ENCODE data around the gene AUNIP. TPM values are rescaled to one million over a fixed set of nuclear protein-coding genes. Genes with fewer than 3 reads are reported as not detected.
A peak's percentile ranks its signal among the peaks of the same experiment; 100 is the strongest.

The AUNIP gene
- total RNA-seq, 1 donor from 2014 or later: 1.9 TPM

GRCh38 chr1:25837262-25837875 is 21.9 kb downstream of the AUNIP start:
- Mint-ChIP-seq H3K4me3 (ENCODE audit: unreplicated experiment) (no peak overlapping the region), H3K4me1 (ENCODE audit: unreplicated experiment) (peaks cover 30% of the 10 kb centered on the region), H3K27ac (ENCODE audit: unreplicated experiment) (peak overlapping the region; percentile 78), H3K36me3 (ENCODE audit: unreplicated experiment) (peaks cover 5% of the 10 kb centered on the region), H3K9me3 (ENCODE audit: unreplicated experiment) (no peaks in the 10 kb centered on the region), H3K27me3 (ENCODE audit: unreplicated experiment) (no peaks in the 10 kb centered on the region)
- no peak for DNase-seq (ENCODE audit: extremely low spot score, unreplicated experiment)
- peak; percentile 40 for TF ChIP-seq CTCF (IDR thresholded peaks at IDR 0.05)

- Mint-ChIP-seq H3K27me3 (ENCODE audit: unreplicated experiment) (no peaks in the 10 kb centered on the region), H3K36me3 (ENCODE audit: unreplicated experiment) (peaks cover 10% of the 10 kb centered on the region), H3K9me3 (ENCODE audit: unreplicated experiment) (no peaks in the 10 kb centered on the region), H3K27ac (ENCODE audit: unreplicated experiment) (peak overlapping the region; percentile 78), H3K4me1 (ENCODE audit: unreplicated experiment) (peaks cover 30% of the 10 kb centered on the region), H3K4me3 (ENCODE audit: unreplicated experiment) (no peak overlapping the region)
- no peak for DNase-seq (ENCODE audit: extremely low spot score, unreplicated experiment)
- no peak for TF ChIP-seq CTCF (IDR thresholded peaks at IDR 0.05)
Observed at GRCh38 chr1:25836695-25837094, 22.6 kb downstream of the AUNIP start.

- DNase-seq (ENCODE audit: extremely low spot score, unreplicated experiment): no peak
- H3K9me3 Mint-ChIP-seq (ENCODE audit: unreplicated experiment): no peaks in the 10 kb centered on the region
- no peak for TF ChIP-seq CTCF (IDR thresholded peaks at IDR 0.05)
- H3K36me3 Mint-ChIP-seq (ENCODE audit: unreplicated experiment): peaks cover 25% of the 10 kb centered on the region
- peaks cover 30% of the 10 kb centered on the region for H3K4me1 Mint-ChIP-seq (ENCODE audit: unreplicated experiment)
- no peak overlapping the region for H3K4me3 Mint-ChIP-seq (ENCODE audit: unreplicated experiment)
- no peaks in the 10 kb centered on the region for H3K27me3 Mint-ChIP-seq (ENCODE audit: unreplicated experiment)
- peak overlapping the region; percentile 24 for H3K27ac Mint-ChIP-seq (ENCODE audit: unreplicated experiment)
Observed at GRCh38 chr1:25834894-25835293, 24.4 kb downstream of the AUNIP start.

- H3K36me3 Mint-ChIP-seq (ENCODE audit: unreplicated experiment): peaks cover 37% of the 10 kb centered on the region
- H3K4me3 Mint-ChIP-seq (ENCODE audit: unreplicated experiment): no peak overlapping the region
- peaks cover 30% of the 10 kb centered on the region for H3K4me1 Mint-ChIP-seq (ENCODE audit: unreplicated experiment)
- peak; percentile 5 for DNase-seq (ENCODE audit: extremely low spot score, unreplicated experiment)
- TF ChIP-seq CTCF (IDR thresholded peaks at IDR 0.05): no peak
- H3K9me3 Mint-ChIP-seq (ENCODE audit: unreplicated experiment): no peaks in the 10 kb centered on the region
- H3K27me3 Mint-ChIP-seq (ENCODE audit: unreplicated experiment): no peaks in the 10 kb centered on the region
- no peak overlapping the region for H3K27ac Mint-ChIP-seq (ENCODE audit: unreplicated experiment)
Observed at GRCh38 chr1:25833158-25833557, 26.1 kb downstream of the AUNIP start.

- peaks cover 41% of the 10 kb centered on the region for H3K36me3 Mint-ChIP-seq (ENCODE audit: unreplicated experiment)
- H3K27me3 Mint-ChIP-seq (ENCODE audit: unreplicated experiment): no peaks in the 10 kb centered on the region
- H3K4me3 Mint-ChIP-seq (ENCODE audit: unreplicated experiment): no peak overlapping the region
- TF ChIP-seq CTCF (IDR thresholded peaks at IDR 0.05): no peak
- no peak overlapping the region for H3K27ac Mint-ChIP-seq (ENCODE audit: unreplicated experiment)
- peak; percentile 36 for DNase-seq (ENCODE audit: extremely low spot score, unreplicated experiment)
- H3K9me3 Mint-ChIP-seq (ENCODE audit: unreplicated experiment): no peaks in the 10 kb centered on the region
- H3K4me1 Mint-ChIP-seq (ENCODE audit: unreplicated experiment): peaks cover 30% of the 10 kb centered on the region
Observed at GRCh38 chr1:25832336-25833037, 26.8 kb downstream of the AUNIP start.
